HCT116 (cell line): ENCODE measurements around the gene FER.

Experiments used
- ATF3 ChIP-seq: IDR thresholded peaks from 2 replicates; pipeline ENCODE4 v1.6.1; 2012
- EZH2 ChIP-seq: fragments of 200-600 bp; sonication (generic); IDR thresholded peaks from 2 replicates; pipeline ENCODE4 v1.6.1; 2017; ENCODE audit warnings: antibody characterized with exemption, mixed run types
- MAX ChIP-seq: IDR thresholded peaks from 2 replicates; pipeline ENCODE4 v1.6.1; 2012
- POLR2A ChIP-seq: IDR thresholded peaks from 2 replicates; pipeline ENCODE4 v1.7.0; 2011; ENCODE audit warnings: borderline replicate concordance; ENCODE audit not compliant: insufficient read depth, insufficient read length; ENCODE audit errors: extremely low read depth
- SP1 ChIP-seq: IDR thresholded peaks from 2 replicates; pipeline ENCODE4 v1.6.1; 2012; ENCODE audit warnings: low read depth

- TF ChIP-seq EZH2 (no peak), POLR2A (no peak), MAX (no peak), SP1 (no peak), ATF3 (no peak)
These were observed 187.9 kb downstream of the FER start for GRCh38 chr5:108935611-108936010.
